Fibroblast of villous mesenchyme (primary cell): Measurements from ENCODE around the gene MLX. TPM values are rescaled to one million over a fixed set of nuclear protein-coding genes. Genes with fewer than 3 reads are reported as not detected.

Experiments
- DNase-seq: peaks from one replicate; pipeline ENCODE4 v3.0.0-alpha.2; 2010; ENCODE audit warnings: low read depth
- H3K4me3 ChIP-seq: 2 replicates; pipeline ENCODE4 v1.5.1; 2011; ENCODE audit warnings: low read depth, mild to moderate bottlenecking, low read length
- total RNA-seq: library from RNA; depleted of rRNA; stranded (reverse); fragments of >200 nt; gene quantifications from 2 replicates; pipeline ENCODE4 v1.2.3, GENCODE V29; 2012
- TF ChIP-seq, protein P1 (sequence below): IDR thresholded peaks from 2 replicates; pipeline ENCODE4 v1.5.1; 2012; ENCODE audit warnings: low read depth, mild to moderate bottlenecking, low read length; ENCODE audit not compliant: insufficient read depth

MLX gene
- total RNA-seq, 1 donor, result 47.5 TPM

DNA sequence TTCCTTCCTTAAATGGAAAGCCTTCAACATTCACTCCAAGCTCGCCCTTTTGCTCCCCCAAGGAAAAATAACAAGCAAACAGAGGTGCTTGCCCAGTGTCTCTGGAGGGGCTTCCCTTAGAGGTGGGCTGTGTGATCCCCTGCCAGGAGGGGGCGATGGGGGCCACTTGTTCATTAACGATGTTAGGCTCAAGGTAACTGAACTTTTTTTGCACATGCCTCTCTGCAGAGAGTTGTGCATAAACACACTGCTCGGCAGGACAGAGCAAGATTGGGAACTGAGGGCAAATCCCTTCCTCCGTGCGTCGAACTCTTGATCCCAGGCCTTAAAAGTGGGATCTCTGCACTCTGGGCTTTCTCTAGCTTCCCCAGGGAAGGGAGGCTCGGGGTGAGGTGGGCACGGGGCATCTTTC, 46.4 kb upstream of the MLX start:
- no peak overlapping the region for H3K4me3 ChIP-seq
- DNase-seq, result no peak
- TF ChIP-seq, protein P1, sequence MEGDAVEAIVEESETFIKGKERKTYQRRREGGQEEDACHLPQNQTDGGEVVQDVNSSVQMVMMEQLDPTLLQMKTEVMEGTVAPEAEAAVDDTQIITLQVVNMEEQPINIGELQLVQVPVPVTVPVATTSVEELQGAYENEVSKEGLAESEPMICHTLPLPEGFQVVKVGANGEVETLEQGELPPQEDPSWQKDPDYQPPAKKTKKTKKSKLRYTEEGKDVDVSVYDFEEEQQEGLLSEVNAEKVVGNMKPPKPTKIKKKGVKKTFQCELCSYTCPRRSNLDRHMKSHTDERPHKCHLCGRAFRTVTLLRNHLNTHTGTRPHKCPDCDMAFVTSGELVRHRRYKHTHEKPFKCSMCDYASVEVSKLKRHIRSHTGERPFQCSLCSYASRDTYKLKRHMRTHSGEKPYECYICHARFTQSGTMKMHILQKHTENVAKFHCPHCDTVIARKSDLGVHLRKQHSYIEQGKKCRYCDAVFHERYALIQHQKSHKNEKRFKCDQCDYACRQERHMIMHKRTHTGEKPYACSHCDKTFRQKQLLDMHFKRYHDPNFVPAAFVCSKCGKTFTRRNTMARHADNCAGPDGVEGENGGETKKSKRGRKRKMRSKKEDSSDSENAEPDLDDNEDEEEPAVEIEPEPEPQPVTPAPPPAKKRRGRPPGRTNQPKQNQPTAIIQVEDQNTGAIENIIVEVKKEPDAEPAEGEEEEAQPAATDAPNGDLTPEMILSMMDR, result peak; percentile 28

DNA sequence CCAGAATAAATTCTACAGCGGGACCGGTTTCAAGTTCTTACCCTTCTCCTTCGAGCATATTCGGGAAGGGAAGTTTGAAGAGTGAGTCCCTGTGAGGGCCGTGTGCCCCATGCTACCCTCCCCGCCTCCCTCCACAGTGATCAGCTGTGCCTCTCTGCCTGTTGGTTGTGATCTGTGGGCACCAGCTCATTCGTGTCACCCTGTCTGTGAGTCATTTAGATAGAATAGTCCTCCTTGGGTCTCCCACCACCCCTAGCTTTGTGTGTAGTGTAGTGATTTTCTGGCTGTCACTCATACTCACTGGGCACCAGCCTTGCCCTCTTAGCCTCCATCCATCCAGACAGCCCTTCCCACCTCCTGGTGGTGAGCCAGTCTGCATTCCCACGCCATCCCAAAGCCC, 45.9 kb upstream of the MLX start:
- H3K4me3 ChIP-seq, result no peak overlapping the region
- DNase-seq, result no peak
- TF ChIP-seq, protein P1, result no peak

DNA sequence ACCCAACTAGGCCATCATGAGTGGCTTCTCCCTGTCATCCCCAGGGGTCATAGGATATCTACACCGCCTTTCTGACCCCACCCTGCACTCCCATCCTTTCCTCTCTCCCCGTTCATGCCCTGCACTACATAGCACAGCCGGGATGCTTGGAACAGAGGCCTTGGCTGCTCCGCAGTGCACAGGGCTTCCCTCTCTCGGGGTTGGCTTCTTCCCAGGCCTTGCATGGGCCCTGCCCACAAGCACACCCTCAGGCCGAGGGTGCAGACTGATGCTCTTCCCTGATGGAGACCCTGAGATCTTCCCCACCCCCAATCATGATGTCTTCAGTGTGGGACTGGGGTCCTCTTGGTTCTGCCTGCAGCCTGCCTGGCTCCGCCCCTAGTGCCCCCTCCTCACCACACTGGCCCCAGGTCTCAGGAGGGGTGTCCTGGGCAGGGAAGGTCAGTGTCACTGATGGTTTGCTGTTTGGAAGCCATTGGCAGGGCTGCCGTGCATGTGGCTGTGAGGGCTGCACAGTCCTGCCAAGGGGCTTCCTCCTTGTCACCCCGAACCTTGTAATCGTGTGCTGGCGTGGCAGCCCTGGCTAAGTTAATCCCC, 45.1 kb upstream of the MLX start:
- no peak overlapping the region for H3K4me3 ChIP-seq
- TF ChIP-seq, protein P1, result no peak
- DNase-seq, result no peak

DNA sequence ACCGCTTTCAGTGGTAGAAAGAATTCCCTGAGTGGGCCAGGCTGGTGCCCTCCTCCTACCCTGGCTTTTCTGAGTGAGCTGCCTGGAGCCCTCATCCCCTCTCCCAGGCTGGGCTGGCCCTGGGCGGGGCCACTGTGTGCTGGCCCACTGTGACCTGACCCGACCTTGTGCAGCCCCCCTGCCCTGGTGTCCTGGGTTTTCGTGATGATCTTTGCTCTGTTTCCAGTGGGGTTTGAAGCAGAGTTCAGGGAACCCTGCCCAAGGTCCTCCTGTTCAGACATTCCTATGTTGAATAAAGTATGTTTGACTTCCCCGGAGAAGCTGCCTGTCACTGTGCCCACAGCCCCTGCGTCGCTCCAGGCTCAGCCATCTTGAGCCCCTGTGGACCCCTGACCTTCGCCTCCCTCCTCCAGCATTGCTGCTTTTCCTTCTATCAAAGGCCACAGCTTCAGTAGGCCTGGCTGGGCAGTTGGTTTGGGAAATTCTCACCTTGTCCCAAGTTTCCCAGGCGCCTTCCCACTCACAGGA, 44.6 kb upstream of the MLX start:
- TF ChIP-seq, protein P1, result no peak
- DNase-seq, result no peak
- H3K4me3 ChIP-seq, result no peak overlapping the region

DNA sequence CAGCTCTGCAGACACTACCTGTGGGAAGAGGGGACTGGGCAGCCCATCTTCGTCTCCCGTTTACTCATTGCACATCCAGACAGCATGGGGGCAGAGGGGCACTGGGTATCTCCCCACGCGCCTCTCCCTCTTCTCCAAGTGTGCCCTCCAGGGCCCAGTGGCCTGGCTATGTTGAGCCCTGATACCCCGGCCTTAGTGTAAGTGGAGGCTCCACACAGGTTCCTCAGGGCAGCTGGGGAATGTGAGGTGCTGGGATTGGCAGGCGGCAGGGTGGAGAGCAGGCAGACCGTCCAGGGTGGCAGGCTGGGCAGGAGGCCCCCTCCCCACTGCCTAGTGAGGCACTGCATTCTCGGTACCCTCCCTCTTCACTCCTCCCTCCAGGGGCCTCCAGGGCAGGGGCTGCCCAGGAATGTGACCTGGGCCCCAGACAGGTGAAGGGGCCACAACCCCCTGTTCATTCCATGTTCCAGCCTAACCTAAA, 44.1 kb upstream of the MLX start:
- no peak overlapping the region for H3K4me3 ChIP-seq
- no peak for DNase-seq
- TF ChIP-seq, protein P1, result no peak

DNA sequence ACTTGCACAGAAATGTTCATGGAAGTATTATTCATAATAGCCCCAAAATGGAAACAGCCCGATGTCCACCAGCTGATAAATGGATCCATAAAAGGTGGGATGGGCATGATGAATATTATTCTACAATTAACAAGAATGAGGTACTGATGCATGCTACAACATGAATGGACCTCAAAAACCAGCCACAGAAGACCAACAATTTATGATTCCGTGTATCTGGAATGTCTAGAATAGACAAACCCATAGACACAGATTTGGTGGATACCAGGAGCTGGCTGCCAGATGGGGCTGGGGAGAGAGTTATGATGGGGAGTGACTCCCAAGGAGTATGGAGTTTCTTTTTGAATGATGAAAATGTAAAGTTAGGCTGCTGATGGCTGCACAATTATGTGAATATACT, 41.7 kb upstream of the MLX start:
- DNase-seq, result peak; percentile 48
- no peak overlapping the region for H3K4me3 ChIP-seq
- TF ChIP-seq, protein P1, result no peak

DNA sequence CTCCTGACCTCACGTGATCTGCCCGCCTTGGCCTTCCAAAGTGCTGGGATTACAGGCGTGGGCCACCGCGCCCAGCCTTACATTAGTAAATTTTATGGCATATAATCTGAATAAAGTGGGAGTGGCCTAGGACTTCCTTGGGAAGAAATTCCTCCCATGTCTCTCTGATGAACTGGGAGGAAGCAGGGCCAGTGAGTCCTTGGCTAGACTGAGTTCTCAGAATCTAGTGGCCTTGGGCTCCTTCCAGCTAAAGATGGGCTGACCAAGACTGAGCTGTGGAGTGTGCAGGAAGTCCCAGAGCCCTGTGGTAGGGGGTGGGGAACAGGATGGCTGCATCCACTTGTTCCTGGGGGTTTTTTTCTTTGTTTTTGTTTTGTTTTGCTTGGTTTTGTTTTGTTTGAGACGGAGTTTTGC, 40.9 kb upstream of the MLX start:
- DNase-seq, result no peak
- no peak overlapping the region for H3K4me3 ChIP-seq
- TF ChIP-seq, protein P1, result no peak
